Nephron (organoid): ENCODE data around the gene BIK.
A peak's percentile ranks its signal among the peaks of the same experiment; 100 is the strongest.

Experiments used
- H3K27ac Mint-ChIP-seq, 3 experiments: 2 replicates each; pipeline ENCODE4 v1.8.0; 2020; ENCODE audit warnings: mixed read lengths in 3 of 3, mild to moderate bottlenecking in 2 of 3, moderate library complexity in 1 of 3
- H3K27me3 Mint-ChIP-seq: 2 replicates; pipeline ENCODE4 v1.8.0; 2021; ENCODE audit warnings: low read depth, mild to moderate bottlenecking, moderate library complexity, mixed read lengths
- H3K36me3 Mint-ChIP-seq: 2 replicates; pipeline ENCODE4 v1.8.0; 2020; ENCODE audit warnings: low read depth, mixed read lengths
- H3K4me1 Mint-ChIP-seq: 2 replicates; pipeline ENCODE4 v1.8.0; 2020; ENCODE audit warnings: mixed read lengths
- H3K4me3 Mint-ChIP-seq, 3 experiments: 2 replicates each; pipeline ENCODE4 v1.8.0; 2020; ENCODE audit warnings: mild to moderate bottlenecking in 3 of 3, mixed read lengths in 3 of 3, moderate library complexity in 2 of 3
- H3K9me3 Mint-ChIP-seq: 2 replicates; pipeline ENCODE4 v1.8.0; 2020; ENCODE audit warnings: mixed read lengths
- CTCF ChIP-seq, 3 experiments: fragments of 200-600 bp; sonication (generic); IDR thresholded peaks; one replicate each; pipeline ENCODE4 v1.5.0; 2021; ENCODE audit warnings: antibody characterized with exemption in 3 of 3; ENCODE audit not compliant: unreplicated experiment in 3 of 3

The BIK gene

GRCh38 chr22:43133401-43133800 lies 22.9 kb downstream of the BIK start:
- Mint-ChIP-seq H3K9me3 (no peaks in the 10 kb centered on the region), H3K27me3 (no peaks in the 10 kb centered on the region), H3K27ac (no peak overlapping the region), H3K4me1 (peaks cover 4% of the 10 kb centered on the region), H3K4me3 (no peak overlapping the region), H3K36me3 (peaks cover 30% of the 10 kb centered on the region)
- no peak for TF ChIP-seq CTCF (IDR thresholded peaks at IDR 0.05; ENCODE audit: unreplicated experiment in 3 of 3)

- Mint-ChIP-seq H3K9me3 (no peaks in the 10 kb centered on the region), H3K36me3 (peaks cover 38% of the 10 kb centered on the region), H3K27ac (no peak overlapping the region), H3K4me3 (no peak overlapping the region), H3K4me1 (no peaks in the 10 kb centered on the region), H3K27me3 (no peaks in the 10 kb centered on the region)
- no peak for TF ChIP-seq CTCF (IDR thresholded peaks at IDR 0.05; ENCODE audit: unreplicated experiment in 3 of 3)
Measured at GRCh38 chr22:43134553-43134952, 24.0 kb downstream of the BIK start.

GRCh38 chr22:43135565-43135964 lies 25.0 kb downstream of the BIK start:
- no peaks in the 10 kb centered on the region for H3K27me3 Mint-ChIP-seq

GRCh38 chr22:43136255-43136654 lies 25.7 kb downstream of the BIK start:
- Mint-ChIP-seq H3K4me1 (no peaks in the 10 kb centered on the region), H3K4me3 (no peak overlapping the region), H3K9me3 (no peaks in the 10 kb centered on the region)

More at GRCh38 chr22:43135565-43135964, 25.0 kb downstream of the BIK start:
- no peaks in the 10 kb centered on the region for H3K9me3 Mint-ChIP-seq
- H3K4me3 Mint-ChIP-seq = no peak overlapping the region
- H3K27ac Mint-ChIP-seq = no peak overlapping the region
- TF ChIP-seq CTCF (IDR thresholded peaks at IDR 0.05; ENCODE audit: unreplicated experiment in 3 of 3) = no peak
- H3K36me3 Mint-ChIP-seq = peaks cover 46% of the 10 kb centered on the region
- no peaks in the 10 kb centered on the region for H3K4me1 Mint-ChIP-seq

GRCh38 chr22:43136801-43137200 lies 26.3 kb downstream of the BIK start:
- no peaks in the 10 kb centered on the region for H3K27me3 Mint-ChIP-seq
- TF ChIP-seq CTCF (IDR thresholded peaks at IDR 0.05; ENCODE audit: unreplicated experiment in 3 of 3) = no peak
- no peak overlapping the region for H3K4me3 Mint-ChIP-seq
- H3K4me1 Mint-ChIP-seq = no peaks in the 10 kb centered on the region
- H3K27ac Mint-ChIP-seq = no peak overlapping the region
- no peaks in the 10 kb centered on the region for H3K9me3 Mint-ChIP-seq
- peaks cover 52% of the 10 kb centered on the region for H3K36me3 Mint-ChIP-seq

More at GRCh38 chr22:43136255-43136654, 25.7 kb downstream of the BIK start:
- Mint-ChIP-seq H3K36me3 (peaks cover 52% of the 10 kb centered on the region), H3K27ac (no peak overlapping the region), H3K27me3 (no peaks in the 10 kb centered on the region)
- TF ChIP-seq CTCF (IDR thresholded peaks at IDR 0.05; ENCODE audit: unreplicated experiment in 3 of 3) = peak; percentile 47 to 61 (median 47)

GRCh38 chr22:43142880-43143562 lies 32.5 kb downstream of the BIK start, which contains the start of gene MCAT:
Gene MCAT (minus strand): TSS chr22:43143398. CDS start chr22:43143348, 50 bp downstream.
- Mint-ChIP-seq H3K27ac (peak within 1 kb of the TSS; percentile 75 to 94 (median 85)), H3K4me1 (no peaks in the 10 kb centered on the region), H3K27me3 (no peaks in the 10 kb centered on the region), H3K9me3 (no peaks in the 10 kb centered on the region), H3K36me3 (peaks cover 23% of the 10 kb centered on the region), H3K4me3 (peak within 1 kb of the TSS; percentile 89 to 90 (median 89))
- TF ChIP-seq CTCF (IDR thresholded peaks at IDR 0.05; ENCODE audit: unreplicated experiment in 3 of 3) = no peak
